MCF 10A (cell line): ENCODE measurements around the gene THSD7B. TPM values are rescaled to one million over a fixed set of nuclear protein-coding genes. Genes with fewer than 3 reads are reported as not detected.

Experiments
- BruUV-seq: library from RNA; stranded (reverse); fragments of 400-500 nt; replicated peaks from 2 replicates; lab custom pipeline; 2021; lab: Mats Ljungman, UMichigan
- CTCF ChIA-PET: fragments of 300-600 bp; sonication (Branson Sonifier 250); formaldehyde crosslinking; extraction: SDS; loops from one replicate; lab custom pipeline; 2021; ENCODE audit warnings: antibody characterized with exemption, inconsistent platforms; lab: Yijun Ruan, JAX
- POLR2A ChIA-PET: fragments of 300-600, 350-650 bp; sonication (Branson Sonifier 250); formaldehyde crosslinking; extraction: SDS; loops from one replicate; lab custom pipeline; 2020; ENCODE audit warnings: antibody characterized with exemption, inconsistent platforms; lab: Yijun Ruan, JAX
- DNase-seq: peaks from one replicate; pipeline ENCODE4 v3.0.0-alpha.2; 2018; ENCODE audit not compliant: unreplicated experiment
- H3K27ac Mint-ChIP-seq: one replicate; pipeline ENCODE4 v1.8.0; 2022; ENCODE audit warnings: mild to moderate bottlenecking, low read depth, mixed read lengths; ENCODE audit not compliant: unreplicated experiment
- H3K27me3 Mint-ChIP-seq: one replicate; pipeline ENCODE4 v1.8.0; 2022; ENCODE audit warnings: mixed read lengths; ENCODE audit not compliant: insufficient read depth, unreplicated experiment
- H3K36me3 Mint-ChIP-seq: one replicate; pipeline ENCODE4 v1.8.0; 2022; ENCODE audit warnings: mild to moderate bottlenecking, moderate library complexity, mixed read lengths; ENCODE audit not compliant: insufficient read depth, unreplicated experiment
- H3K4me1 Mint-ChIP-seq: one replicate; pipeline ENCODE4 v1.8.0; 2022; ENCODE audit warnings: mixed read lengths; ENCODE audit not compliant: insufficient read depth, unreplicated experiment
- H3K4me3 Mint-ChIP-seq: one replicate; pipeline ENCODE4 v1.8.0; 2022; ENCODE audit warnings: mild to moderate bottlenecking, moderate library complexity, mixed read lengths; ENCODE audit not compliant: unreplicated experiment
- H3K9me3 Mint-ChIP-seq: one replicate; pipeline ENCODE4 v1.8.0; 2022; ENCODE audit warnings: mixed read lengths; ENCODE audit not compliant: unreplicated experiment
- intact Hi-C: fragments of 100-400 bp; cut with micrococcal nuclease; formaldehyde crosslinking; loops from 2 replicates; pipeline ENCODE4 v1.14.1; 2022
- total RNA-seq: library from RNA; stranded (reverse); gene quantifications from 2 replicates; pipeline ENCODE4 v1.2.3, GENCODE V29; 2022
- TF ChIP-seq, protein P1 (sequence below): fragments of 200-600 bp; IDR thresholded peaks from one replicate; pipeline ENCODE4 v1.8.0; 2022; ENCODE audit warnings: antibody characterized with exemption, mild to moderate bottlenecking; ENCODE audit not compliant: unreplicated experiment

THSD7B gene
- total RNA-seq, 1 experiment from 2014 or later: not detected

- Mint-ChIP-seq H3K27ac (no peak overlapping the region), H3K4me1 (peaks cover 8% of the 10 kb centered on the region), H3K4me3 (no peak overlapping the region), H3K9me3 (peaks cover 10% of the 10 kb centered on the region), H3K36me3 (no peaks in the 10 kb centered on the region), H3K27me3 (no peaks in the 10 kb centered on the region)
- intact Hi-C loops: no loop called here
- no TSS peak for BruUV-seq
- TF ChIP-seq, protein P1, sequence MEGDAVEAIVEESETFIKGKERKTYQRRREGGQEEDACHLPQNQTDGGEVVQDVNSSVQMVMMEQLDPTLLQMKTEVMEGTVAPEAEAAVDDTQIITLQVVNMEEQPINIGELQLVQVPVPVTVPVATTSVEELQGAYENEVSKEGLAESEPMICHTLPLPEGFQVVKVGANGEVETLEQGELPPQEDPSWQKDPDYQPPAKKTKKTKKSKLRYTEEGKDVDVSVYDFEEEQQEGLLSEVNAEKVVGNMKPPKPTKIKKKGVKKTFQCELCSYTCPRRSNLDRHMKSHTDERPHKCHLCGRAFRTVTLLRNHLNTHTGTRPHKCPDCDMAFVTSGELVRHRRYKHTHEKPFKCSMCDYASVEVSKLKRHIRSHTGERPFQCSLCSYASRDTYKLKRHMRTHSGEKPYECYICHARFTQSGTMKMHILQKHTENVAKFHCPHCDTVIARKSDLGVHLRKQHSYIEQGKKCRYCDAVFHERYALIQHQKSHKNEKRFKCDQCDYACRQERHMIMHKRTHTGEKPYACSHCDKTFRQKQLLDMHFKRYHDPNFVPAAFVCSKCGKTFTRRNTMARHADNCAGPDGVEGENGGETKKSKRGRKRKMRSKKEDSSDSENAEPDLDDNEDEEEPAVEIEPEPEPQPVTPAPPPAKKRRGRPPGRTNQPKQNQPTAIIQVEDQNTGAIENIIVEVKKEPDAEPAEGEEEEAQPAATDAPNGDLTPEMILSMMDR: no peak
- ChIA-PET CTCF (interaction anchor here (0.6 kb wide), 1 partner anchor 267 kb away, joined by 3 read pairs; no protein-coding TSS in a partner anchor), POLR2A (no interaction called here)
- no peak for DNase-seq
Measured at GRCh38 chr2:137187216-137187615, 421.9 kb downstream of the THSD7B start.

DNA sequence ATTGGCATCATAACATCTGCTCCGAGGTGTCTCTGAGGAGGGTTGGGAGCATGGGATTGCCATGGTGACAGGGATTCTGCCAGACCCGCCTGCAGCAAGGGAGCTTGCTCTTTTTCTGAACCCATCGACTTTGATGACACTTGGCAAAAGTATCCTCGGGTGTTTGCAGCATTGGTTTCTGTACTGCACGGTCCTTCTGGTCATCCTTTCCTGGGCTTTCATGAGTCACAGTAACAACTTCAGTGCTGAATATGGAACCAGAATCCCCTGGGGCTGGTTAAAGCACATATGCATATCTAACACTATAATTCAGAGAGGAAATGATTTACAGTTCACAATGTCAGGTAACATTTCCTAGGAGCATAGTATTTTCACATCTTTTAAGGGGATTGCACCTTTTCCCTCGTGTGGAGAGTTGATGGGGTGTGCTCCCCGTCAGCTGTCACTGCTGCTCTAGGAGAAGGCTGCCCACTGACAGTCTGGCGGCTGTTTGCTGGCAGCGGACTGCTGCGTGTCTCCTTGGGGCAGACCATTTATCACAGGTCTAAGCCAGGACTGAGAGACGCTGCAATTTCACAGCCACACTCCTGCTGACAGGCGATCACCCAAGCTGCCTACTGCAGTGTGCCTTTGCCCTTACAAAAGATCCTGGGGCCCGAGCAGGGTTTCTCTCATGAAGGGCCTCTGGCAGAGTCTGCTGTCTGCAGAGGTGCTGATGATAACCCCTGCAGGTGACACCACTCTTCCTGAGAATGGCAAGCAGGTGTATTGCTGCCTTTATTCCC lies 425.3 kb downstream of the THSD7B start:
- Mint-ChIP-seq H3K27ac (no peak overlapping the region), H3K4me1 (peaks cover 22% of the 10 kb centered on the region), H3K36me3 (no peaks in the 10 kb centered on the region), H3K27me3 (no peaks in the 10 kb centered on the region), H3K4me3 (no peak overlapping the region), H3K9me3 (peaks cover 10% of the 10 kb centered on the region)
- ChIA-PET POLR2A (interaction anchor here (0.8 to 2.3 kb wide), 2 partner anchors 17 to 22 kb away, joined by 3 to 7 read pairs; no protein-coding TSS in a partner anchor), CTCF (interaction anchor here (0.7 kb wide), 1 partner anchor 917 kb away, joined by 4 read pairs; no protein-coding TSS in a partner anchor)
- TF ChIP-seq, protein P1: no peak
- intact Hi-C loops: no loop called here
- no peak for DNase-seq
- BruUV-seq: no TSS peak

- peak overlapping the region; percentile 15 for H3K4me3 Mint-ChIP-seq
- H3K36me3 Mint-ChIP-seq: no peaks in the 10 kb centered on the region
- no TSS peak for BruUV-seq
- peaks cover 10% of the 10 kb centered on the region for H3K9me3 Mint-ChIP-seq
- TF ChIP-seq, protein P1: no peak
- peak overlapping the region; percentile 62 for H3K27ac Mint-ChIP-seq
- H3K4me1 Mint-ChIP-seq: peaks cover 22% of the 10 kb centered on the region
- H3K27me3 Mint-ChIP-seq: no peaks in the 10 kb centered on the region
- ChIA-PET CTCF (interaction anchor here (0.7 to 1.1 kb wide), 2 partner anchors 20 to 27 kb away, joined by 3 read pairs; no protein-coding TSS in a partner anchor), POLR2A (interaction anchor here (1.0 to 2.3 kb wide), 3 partner anchors 13 to 24 kb away, joined by 3 to 7 read pairs (median 5); no protein-coding TSS in a partner anchor)
- DNase-seq: peak; percentile 85
- intact Hi-C loops: loop anchor here (1.0 kb wide), 1 partner anchor 13 kb away; no protein-coding TSS in a partner anchor
Measured at GRCh38 chr2:137192366-137193310, 427.3 kb downstream of the THSD7B start.
